LNCaP clone FGC (cell line): ENCODE data around the gene ROCK1.

Experiments used
- DNase-seq: peaks from one replicate; pipeline ENCODE4 v3.0.0-alpha.2; 2011; ENCODE audit warnings: low read depth
- H3K4me3 ChIP-seq: 2 replicates; pipeline ENCODE4 v1.5.1; 2011; ENCODE audit warnings: mild to moderate bottlenecking, low read depth, low read length, control low read depth
- CTCF ChIP-seq: IDR thresholded peaks from 2 replicates; pipeline ENCODE4 v1.5.1; 2012; ENCODE audit warnings: mild to moderate bottlenecking; ENCODE audit not compliant: control insufficient read depth, insufficient read depth; ENCODE audit errors: extremely low read depth

Gene ROCK1

GRCh38 chr18:21054252-21054821, 57.3 kb downstream of the ROCK1 start:
- DNase-seq = no peak
- H3K4me3 ChIP-seq = no peak overlapping the region
- TF ChIP-seq CTCF = no peak

GRCh38 chr18:21053127-21053526, 58.5 kb downstream of the ROCK1 start:
- TF ChIP-seq CTCF = no peak

GRCh38 chr18:21052385-21052784, 59.2 kb downstream of the ROCK1 start:
- H3K4me3 ChIP-seq = no peak overlapping the region
- no peak for TF ChIP-seq CTCF
- no peak for DNase-seq

More at GRCh38 chr18:21053127-21053526, 58.5 kb downstream of the ROCK1 start:
- no peak overlapping the region for H3K4me3 ChIP-seq
- DNase-seq = no peak

GRCh38 chr18:21051620-21052019, 60.0 kb downstream of the ROCK1 start:
- no peak overlapping the region for H3K4me3 ChIP-seq
- DNase-seq = no peak
- TF ChIP-seq CTCF = no peak

GRCh38 chr18:21049306-21049705, 62.3 kb downstream of the ROCK1 start:
- no peak for DNase-seq
- no peak for TF ChIP-seq CTCF

GRCh38 chr18:21047126-21047525, 64.5 kb downstream of the ROCK1 start:
- TF ChIP-seq CTCF = no peak
- DNase-seq = no peak
- no peak overlapping the region for H3K4me3 ChIP-seq

More at GRCh38 chr18:21049306-21049705, 62.3 kb downstream of the ROCK1 start:
- no peak overlapping the region for H3K4me3 ChIP-seq

- no peak for DNase-seq
- no peak for TF ChIP-seq CTCF
- no peak overlapping the region for H3K4me3 ChIP-seq
Measured at GRCh38 chr18:21040466-21040865, 71.1 kb downstream of the ROCK1 start.
